Stimulated activated CD4-positive, alpha-beta T cell treated with anti-CD3 and anti-CD28 coated beads, Interleukin-2, amount 100 ng/mL, for 48 hours (primary cell): ENCODE results near the gene CNKSR3.

Source experiments
- DNase-seq, 2 donors: peaks; one replicate each; pipeline ENCODE4 v3.0.0-alpha.2; 2020

The CNKSR3 gene

GRCh38 chr6:154448448-154449096, 61.9 kb downstream of the CNKSR3 start:
- DNase-seq = no peak

DNA sequence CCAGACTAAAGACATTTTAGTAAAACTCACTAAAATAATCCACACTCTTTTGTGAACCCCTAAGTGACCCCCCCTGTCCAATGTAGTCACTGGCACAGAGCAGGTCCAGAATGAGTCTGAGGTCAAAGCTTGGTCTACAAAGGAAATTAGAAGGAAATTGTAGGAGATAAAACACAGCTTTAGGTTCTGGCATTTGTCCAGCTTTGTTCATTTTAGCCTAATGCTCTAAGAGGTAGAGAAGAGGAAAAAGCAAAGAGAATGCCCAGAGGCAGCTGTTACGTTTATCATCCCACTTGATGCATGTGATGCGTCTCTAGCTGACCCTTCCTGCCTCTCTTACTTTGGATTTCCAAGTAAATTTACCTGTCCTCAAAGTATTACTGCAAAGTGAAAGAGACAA, 62.5 kb downstream of the CNKSR3 start:
- no peak for DNase-seq

DNA sequence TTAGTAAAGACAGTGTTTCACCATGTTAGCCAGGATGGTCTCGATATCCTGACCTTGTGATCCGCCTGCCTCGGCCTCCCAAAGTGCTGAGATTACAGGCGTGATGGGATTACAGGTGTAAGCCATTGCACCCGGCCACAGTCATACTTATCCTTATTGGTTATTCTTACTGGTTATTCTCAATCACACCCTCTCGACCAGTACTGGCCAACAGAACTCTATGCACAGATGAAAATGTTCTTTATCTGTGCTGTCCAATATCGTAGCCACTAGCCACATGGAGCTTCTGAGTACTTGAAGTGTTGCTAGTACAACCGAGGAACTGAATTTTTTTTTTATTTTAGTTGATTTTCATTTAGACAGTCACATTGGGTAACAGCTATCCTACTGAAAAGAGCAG, 63.5 kb downstream of the CNKSR3 start:
- no peak for DNase-seq

DNA sequence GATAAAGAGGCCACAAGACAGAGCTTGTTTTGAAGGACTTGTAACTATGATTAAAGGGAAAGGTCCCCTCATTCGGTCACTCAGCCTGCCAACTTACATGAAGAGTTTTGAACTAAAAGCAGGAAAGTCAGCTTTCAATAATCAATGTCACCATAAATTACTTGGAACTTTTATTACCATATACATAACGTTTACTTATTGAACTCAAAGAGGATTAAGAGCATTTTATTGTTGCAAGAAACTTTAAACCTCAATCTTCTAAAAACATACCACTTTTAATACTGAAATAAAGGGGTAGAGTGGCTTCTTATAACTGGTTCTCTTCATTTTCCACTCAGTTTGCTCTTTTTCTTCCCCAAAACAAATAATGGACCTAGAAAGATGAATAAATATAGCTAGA, 65.1 kb downstream of the CNKSR3 start:
- no peak for DNase-seq

GRCh38 chr6:154441995-154442310, 68.5 kb downstream of the CNKSR3 start:
- DNase-seq = no peak

GRCh38 chr6:154440422-154441043, 70.0 kb downstream of the CNKSR3 start:
- DNase-seq = no peak

DNA sequence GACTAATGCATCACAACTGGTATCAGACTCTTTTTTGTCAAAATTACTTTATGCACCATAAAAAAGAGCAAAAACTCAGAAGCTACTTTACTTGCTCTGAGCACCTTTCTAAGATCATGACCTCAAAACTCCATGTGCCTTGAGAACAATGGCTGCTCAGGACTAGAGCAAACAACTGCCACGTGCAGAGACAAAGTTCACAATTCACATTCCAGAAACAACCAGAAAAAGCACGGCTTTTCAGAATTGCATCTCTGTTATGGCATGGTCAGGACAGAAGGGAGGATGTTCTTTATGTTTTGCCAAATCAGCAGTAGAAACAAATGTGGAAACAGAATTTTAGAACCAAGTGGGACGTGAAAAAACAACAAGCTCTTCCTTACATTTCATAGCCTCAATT, 70.5 kb downstream of the CNKSR3 start:
- no peak for DNase-seq

GRCh38 chr6:154438882-154439415, 71.5 kb downstream of the CNKSR3 start:
- no peak for DNase-seq

DNA sequence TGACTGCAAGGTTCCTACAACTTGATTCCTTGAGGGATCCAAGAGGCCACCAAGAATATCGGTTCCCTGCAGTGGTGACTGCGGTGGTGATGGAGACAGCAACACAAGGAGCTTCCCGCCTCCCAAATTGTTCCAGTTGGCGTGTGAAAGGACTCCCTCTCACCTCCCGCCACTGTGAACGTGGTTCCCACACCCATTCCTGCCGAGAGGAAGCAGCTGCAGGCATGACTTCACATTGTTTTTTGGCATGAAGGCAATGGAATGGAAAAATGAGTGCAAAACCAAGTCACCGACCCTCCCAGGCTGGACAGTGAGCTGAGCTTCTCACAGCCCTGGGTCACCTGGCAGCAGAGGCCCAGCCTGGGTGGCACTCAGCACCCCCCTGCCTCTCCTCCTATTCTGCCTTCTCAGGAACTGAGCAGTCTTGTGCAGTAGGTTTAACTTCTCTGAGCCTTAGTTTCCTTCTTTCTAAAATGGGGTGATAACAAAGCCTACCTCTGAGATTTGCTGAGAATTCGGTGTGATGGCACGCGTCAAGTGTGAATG, 75.0 kb downstream of the CNKSR3 start:
- DNase-seq = no peak

DNA sequence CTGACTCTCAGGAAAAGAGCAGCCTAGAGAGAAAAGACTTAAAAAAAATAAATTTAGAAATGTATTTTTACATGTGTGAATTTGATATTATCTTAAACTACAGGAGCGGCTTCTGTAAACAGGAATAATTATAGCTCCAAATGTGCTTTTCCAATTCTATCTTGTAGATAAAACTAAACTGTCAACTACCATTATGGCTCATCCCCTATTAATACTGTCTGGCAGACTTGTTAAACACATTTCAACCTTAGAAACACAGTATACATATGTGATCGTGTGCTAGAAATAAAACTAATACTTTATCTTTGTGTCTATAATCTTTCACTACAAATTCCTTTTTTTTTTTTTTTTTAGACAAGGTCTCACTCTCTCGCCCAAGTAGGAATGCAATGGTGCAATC, 75.8 kb downstream of the CNKSR3 start:
- no peak for DNase-seq

DNA sequence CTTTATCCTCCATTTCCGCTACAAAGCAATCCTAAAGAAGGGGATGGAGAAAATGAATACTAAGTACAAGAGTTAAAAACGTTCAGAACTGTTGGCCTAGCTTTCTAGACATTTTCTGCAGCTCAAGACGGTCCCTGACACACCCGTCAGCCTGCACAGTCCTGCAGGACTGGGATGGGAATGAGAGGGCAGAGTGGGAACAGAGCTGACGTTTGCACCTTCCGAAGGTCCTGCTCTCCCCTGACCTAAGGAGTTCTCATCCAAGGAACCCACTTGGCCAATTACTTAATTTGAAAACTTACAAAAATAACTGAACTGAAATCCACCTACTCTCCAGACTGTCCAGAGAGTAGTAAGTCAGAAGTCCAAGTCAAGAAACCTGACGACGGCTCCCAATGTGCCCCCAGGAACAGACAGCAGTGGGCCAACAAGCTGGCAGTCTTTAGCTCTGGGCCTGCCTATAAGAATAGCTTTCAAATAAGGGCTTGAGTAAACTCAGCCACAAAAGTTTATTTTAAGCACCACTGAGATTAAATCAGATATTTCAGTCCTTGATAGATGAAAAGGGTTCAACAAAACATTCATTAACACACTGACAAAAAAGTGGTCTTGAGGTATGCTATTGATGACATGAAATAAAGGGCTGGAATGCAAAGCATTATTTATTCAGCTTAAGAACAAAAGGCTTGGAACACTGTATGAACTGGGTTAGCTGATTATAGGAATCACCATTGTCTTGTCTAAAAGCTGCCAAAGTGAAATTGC, 76.8 kb downstream of the CNKSR3 start:
- DNase-seq = no peak

DNA sequence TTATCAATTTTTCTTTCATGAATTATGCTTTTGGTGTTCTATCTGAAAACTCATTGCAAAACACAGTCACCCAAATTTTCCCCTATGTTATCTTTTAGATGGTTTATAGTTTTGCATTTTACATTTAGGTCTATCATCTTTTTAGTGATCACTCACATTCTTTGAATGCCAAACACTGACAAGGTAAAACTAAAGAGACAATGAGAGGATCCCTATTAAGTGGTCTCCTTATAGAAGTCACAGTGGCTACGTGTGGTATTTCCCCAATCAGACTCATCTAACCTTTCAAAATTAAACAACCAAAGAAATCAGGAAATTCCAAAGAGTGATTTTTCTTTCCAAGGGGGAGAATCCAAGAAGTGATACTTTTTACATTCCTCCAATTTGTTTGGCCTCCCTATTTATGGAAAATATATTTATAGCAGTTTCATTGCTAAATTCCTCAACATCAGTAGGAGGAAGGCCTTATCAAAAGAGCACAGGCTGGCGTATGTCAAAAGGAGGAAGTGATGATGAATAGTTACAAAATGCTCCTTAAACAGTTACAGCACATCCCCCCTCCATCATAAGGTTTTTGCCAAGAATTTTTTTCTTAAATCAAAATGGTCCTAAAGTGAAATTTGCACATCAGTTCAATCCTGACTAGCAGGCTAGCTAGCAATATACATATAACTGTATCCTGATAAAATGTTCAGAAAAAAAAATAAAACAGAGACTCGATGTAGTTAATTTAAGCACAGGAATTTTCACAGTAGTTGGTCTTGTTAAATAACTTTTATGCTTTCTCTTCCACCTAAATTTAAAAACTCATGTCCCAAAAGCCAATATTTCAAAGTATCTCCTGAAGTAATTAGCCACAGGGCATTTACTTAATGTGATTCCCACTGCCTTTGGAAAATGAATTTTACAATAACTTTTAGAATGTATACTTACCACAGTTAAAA, 77.7 kb downstream of the CNKSR3 start:
- DNase-seq = no peak

- DNase-seq = no peak
These were observed 80.0 kb downstream of the CNKSR3 start for GRCh38 chr6:154430481-154430919.

GRCh38 chr6:154429711-154430110, 80.8 kb downstream of the CNKSR3 start:
- DNase-seq = no peak

- DNase-seq = no peak
These were observed 81.6 kb downstream of the CNKSR3 start for GRCh38 chr6:154428897-154429296.

DNA sequence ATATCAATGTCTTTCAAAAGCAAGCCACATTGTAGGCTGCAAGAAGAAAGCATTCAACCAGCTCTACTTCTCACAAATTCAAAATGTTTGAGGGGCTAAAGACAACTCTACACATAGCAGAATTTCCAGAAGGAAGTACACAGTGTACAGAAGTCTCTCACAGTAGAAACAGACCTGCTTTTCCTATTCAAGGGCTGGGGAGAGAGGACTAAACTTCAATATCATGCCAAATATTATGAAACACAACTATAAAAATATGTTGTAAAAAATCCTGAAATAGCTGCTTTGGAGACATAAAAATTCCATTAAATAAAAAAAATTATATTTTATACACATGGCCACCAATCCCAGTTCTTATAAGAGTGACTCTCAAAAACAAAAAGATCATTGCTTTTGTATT, 83.0 kb downstream of the CNKSR3 start:
- DNase-seq = no peak

DNA sequence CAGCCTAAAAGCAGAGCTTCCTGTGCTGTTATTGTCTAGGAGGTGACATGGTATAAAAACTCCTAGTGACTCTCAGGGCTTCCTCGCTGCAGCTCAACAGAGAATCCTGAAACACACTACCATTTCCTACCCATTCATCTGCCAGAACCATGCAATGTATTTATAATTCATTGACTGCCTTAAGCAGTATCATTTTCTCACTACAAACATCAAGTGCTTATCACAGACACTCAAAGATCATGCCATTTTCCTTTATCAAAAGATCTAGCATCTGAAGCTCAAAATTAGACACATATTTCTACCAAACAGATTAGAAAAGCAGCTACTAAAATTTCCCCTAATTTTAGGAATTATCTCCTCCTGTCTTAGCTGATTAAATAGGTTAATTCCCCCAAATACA, 83.5 kb downstream of the CNKSR3 start:
- no peak for DNase-seq

DNA sequence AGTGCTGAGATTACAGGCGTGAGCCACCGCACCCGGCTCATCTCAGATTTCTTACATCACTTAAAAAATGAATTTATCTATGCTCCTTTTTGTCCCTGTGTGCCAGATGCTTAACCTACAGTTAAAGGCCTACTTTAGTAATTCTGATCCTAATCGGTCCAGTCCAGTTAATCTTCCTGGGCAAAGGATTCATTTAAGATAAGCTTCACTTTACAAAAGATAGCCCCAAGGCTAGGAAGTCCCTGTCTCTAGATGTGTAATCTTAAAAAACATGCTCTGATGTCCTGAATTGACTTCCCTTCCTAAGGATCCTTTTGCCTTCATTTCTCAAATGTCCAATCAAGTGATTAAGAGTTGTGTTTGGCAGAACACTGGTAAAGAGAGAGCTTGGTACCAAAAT, 85.5 kb downstream of the CNKSR3 start:
- no peak for DNase-seq

DNA sequence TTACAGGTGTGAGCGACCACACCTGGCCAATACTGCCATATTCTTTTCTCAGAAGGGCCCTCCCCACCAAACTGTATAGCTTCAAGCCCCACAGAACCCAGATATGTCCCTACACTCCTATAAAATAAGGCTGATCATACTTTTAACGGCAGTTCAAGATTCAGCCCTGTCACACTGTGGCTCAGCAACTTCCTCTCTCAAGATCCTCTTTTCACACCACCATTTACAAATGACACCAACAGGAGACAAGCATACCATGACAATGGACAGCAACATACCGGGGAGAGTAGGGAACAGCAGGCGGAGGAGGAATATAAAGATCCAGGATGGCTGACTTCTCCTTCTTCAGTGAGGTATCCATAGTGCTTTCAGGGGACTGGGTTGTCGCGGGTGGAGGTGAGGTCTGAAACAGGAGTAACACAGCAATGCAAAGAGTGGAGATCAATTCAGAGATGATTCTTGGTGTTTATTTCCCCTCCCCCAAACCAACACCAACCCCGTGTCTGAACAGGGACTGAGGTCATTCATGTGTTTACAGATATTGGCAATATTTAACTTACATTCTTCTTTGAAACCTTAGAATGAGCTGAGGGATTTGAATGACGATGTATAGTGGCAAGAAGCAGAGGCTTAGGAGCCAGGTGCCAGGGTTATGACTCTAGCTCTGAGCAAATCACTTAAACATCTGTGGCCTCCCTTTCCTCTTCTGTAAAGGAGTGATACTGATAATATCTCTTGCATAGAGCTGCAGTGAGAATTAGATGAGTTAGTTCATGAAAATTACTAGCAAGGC, 96.3 kb downstream of the CNKSR3 start:
- DNase-seq = no peak

DNA sequence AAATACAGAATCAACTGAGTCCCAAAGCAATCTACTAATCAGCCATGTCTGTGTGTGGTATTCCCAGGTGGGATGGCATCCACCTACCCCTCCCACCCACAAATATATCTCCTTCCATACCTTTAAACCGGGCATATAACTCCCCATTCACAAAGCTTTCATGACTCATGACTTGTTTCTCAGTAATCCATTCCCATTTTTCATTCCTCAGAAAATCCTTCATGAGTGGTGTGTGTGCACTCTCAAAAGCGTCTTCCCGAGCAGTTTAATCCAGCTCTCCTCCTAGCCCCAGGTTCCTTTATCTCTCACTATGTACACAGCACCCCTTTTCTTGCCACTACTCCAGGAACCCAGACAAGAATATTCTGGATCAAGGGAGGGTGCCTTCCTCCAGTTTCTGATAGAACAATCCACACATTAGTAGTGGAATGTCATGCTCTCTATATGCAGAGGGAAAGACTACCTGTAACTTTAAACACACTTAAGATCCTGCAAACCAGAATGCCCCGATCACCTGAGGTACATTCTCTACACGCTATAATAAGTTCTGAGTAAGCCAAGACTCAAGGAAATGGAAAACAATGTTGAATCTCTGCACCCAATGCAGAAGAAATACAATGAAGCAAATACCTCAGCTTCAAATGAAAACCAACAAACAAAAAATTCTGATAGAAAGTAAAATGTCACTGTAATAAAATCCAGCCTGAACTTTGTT, 98.2 kb downstream of the CNKSR3 start:
- no peak for DNase-seq

DNA sequence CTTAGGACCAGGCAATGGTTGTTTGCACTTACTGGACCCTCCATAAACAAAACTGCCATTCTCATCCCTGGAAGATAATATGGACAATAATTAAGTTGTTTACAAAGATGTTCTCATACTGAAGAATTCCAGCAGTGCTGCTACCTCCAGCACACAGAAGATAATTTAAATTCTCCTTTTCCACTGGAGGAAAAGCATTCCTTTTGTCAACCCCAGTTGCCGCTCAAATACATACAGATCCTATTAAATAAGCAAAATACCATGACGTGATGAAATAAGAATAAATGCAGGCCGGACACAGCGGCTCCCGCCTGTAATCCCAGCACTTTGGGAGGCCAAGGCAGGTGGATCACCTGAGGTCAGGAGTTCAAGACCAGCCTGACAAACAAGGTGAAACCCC, 99.4 kb downstream of the CNKSR3 start:
- no peak for DNase-seq
